ENCODE measurements around the gene GID4.

DNA sequence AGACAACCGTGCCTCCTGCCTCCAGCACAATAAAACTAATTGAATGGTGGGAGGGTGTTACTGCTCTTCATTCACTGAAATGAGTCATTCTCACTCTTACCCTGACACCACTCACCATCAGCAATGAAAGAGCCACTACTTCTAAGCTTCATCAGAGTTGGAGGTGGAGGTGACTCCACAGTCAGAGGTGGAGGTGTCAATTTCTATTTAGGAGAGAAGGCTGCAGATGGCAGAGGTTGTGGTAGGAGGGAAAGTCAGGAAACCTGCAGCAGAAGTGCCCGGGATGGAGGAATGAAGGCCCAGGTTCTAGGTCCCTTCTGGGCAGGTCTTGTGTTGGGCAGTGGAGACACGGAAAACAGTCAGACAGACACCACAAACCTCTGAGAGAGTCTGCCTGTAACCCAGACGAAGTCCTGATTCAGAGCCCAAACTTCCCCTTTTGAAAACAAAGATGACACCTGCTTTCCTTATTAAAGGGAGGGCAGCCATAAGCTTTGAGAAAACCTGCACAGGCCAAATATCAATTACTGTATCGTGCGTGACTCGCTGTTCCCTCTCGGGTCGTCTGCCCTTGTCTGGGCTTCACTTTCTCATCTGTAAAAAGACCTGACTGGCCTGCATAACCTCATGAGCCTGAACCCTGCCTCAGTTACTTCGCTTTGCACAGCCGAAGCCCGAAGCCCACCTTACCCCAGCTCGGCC, 908 bp upstream of the GID4 start:
- TF ChIP-seq MYC (IDR thresholded peaks at IDR 0.05; ENCODE audit: low read depth, low read length) (no peak), POLR2A (IDR thresholded peaks at IDR 0.05; ENCODE audit: extremely low read depth, insufficient read length) (no peak)
- TF ChIP-seq, protein P1, sequence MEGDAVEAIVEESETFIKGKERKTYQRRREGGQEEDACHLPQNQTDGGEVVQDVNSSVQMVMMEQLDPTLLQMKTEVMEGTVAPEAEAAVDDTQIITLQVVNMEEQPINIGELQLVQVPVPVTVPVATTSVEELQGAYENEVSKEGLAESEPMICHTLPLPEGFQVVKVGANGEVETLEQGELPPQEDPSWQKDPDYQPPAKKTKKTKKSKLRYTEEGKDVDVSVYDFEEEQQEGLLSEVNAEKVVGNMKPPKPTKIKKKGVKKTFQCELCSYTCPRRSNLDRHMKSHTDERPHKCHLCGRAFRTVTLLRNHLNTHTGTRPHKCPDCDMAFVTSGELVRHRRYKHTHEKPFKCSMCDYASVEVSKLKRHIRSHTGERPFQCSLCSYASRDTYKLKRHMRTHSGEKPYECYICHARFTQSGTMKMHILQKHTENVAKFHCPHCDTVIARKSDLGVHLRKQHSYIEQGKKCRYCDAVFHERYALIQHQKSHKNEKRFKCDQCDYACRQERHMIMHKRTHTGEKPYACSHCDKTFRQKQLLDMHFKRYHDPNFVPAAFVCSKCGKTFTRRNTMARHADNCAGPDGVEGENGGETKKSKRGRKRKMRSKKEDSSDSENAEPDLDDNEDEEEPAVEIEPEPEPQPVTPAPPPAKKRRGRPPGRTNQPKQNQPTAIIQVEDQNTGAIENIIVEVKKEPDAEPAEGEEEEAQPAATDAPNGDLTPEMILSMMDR (IDR thresholded peaks at IDR 0.05; ENCODE audit: low read depth, low read length): no peak
- TF ChIP-seq, protein P2, sequence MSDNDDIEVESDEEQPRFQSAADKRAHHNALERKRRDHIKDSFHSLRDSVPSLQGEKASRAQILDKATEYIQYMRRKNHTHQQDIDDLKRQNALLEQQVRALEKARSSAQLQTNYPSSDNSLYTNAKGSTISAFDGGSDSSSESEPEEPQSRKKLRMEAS (IDR thresholded peaks at IDR 0.05; ENCODE audit: low read depth, low read length): no peak

All from NB4 (cell line).